ENCODE measurements around the gene METRN. TPM values are rescaled to one million over a fixed set of nuclear protein-coding genes. Genes with fewer than 3 reads are reported as not detected.

The METRN gene
- polyA plus RNA-seq, 1 of the 3 experiments (the other 2 are of a cell fraction) = 59.7 TPM

- H3F3A ChIP-seq (replicated peaks; ENCODE audit: insufficient read depth) = peaks cover 4% of the 10 kb centered on the region
- WGBS (ENCODE audit: low lambda C conversion rate) = 91% methylated on average over 11 of the region's 13 CpGs
- DNase-seq = no peak
- TF ChIP-seq PBX3 (IDR thresholded peaks at IDR 0.05) (no peak), GATA2 (CRISPR knock-in tag; IDR thresholded peaks at IDR 0.05) (no peak), MEF2A (IDR thresholded peaks at IDR 0.05; ENCODE audit: borderline replicate concordance, low read depth) (no peak), MXI1 (IDR thresholded peaks at IDR 0.05; ENCODE audit: low read depth, low read length) (no peak), NFIC (IDR thresholded peaks at IDR 0.05; ENCODE audit: borderline replicate concordance) (no peak), EP300 (IDR thresholded peaks at IDR 0.05; ENCODE audit: borderline replicate concordance in 1 of 2, low read depth in 1 of 2, low read length in 1 of 2) (no peak), JUND (IDR thresholded peaks at IDR 0.05) (no peak), NRF1 (IDR thresholded peaks at IDR 0.05; ENCODE audit: low read depth, low read length) (no peak), ELF1 (IDR thresholded peaks at IDR 0.05) (no peak), USF2 (IDR thresholded peaks at IDR 0.05; ENCODE audit: borderline replicate concordance, low read depth, low read length) (no peak), GABPA (IDR thresholded peaks at IDR 0.05; ENCODE audit: low read depth) (no peak), USF1 (IDR thresholded peaks at IDR 0.05; ENCODE audit: borderline replicate concordance, low read depth) (no peak)
- H3K9ac ChIP-seq = no peak overlapping the region
- H3K27ac ChIP-seq (ENCODE audit: low read depth in 2 of 2, low read length in 1 of 2) = no peak overlapping the region
- no peaks in the 10 kb centered on the region for H3K79me2 ChIP-seq (ENCODE audit: insufficient read depth)
- POLR2A ChIA-PET = interaction anchor here (1.2 kb wide), 1 partner anchor 13 kb away, joined by 4 read pairs; the partner anchor contains the start of gene ANTKMT
- CTCF ChIA-PET = interaction anchor here (0.6 to 20.3 kb wide), 5 partner anchors 8 to 63 kb away, joined by 3 to 358 read pairs (median 4); partner anchors contain the start of genes ANTKMT, CIAO3, FBXL16 and METRN
- H3K9me2 ChIP-seq = no peaks in the 10 kb centered on the region
- peaks cover 0 to 9% of the 10 kb centered on the region in 2 experiments; a peak in 1 of 4 replicates for H3K4me1 ChIP-seq (ENCODE audit: control insufficient read depth in 1 of 2, insufficient read depth in 2 of 2, low read depth in 1 of 2, low read length in 1 of 2)
- no peak overlapping the region for H3K4me3 ChIP-seq (ENCODE audit: low read depth in 2 of 2, low read length in 1 of 2)
- no peak overlapping the region for H2AFZ ChIP-seq (ENCODE audit: low read depth)
- no peaks in the 10 kb centered on the region for H3K27me3 ChIP-seq (ENCODE audit: insufficient read depth)
- peaks cover 0 to 39% of the 10 kb centered on the region in 2 experiments for H3K36me3 ChIP-seq (replicated peaks in 1 of 2; ENCODE audit: control insufficient read depth in 1 of 2, insufficient read depth in 2 of 2, low read length in 1 of 2)
- no peak overlapping the region for H3K4me2 ChIP-seq
- H4K20me1 ChIP-seq (ENCODE audit: insufficient read depth) = no peaks in the 10 kb centered on the region
- no peaks in the 10 kb centered on the region for H3K9me3 ChIP-seq
These were observed 18.0 kb downstream of the METRN start for GRCh38 chr16:732936-733335.

GRCh38 chr16:733382-734207 is 18.7 kb downstream of the METRN start:
- no peaks in the 10 kb centered on the region for H3K9me2 ChIP-seq
- peaks cover 4% of the 10 kb centered on the region for H3F3A ChIP-seq (replicated peaks; ENCODE audit: insufficient read depth)
- no peak overlapping the region for H2AFZ ChIP-seq (ENCODE audit: low read depth)
- peak; percentile 87 for DNase-seq
- no peak overlapping the region for H3K9ac ChIP-seq
- H3K4me2 ChIP-seq = no peak overlapping the region
- no peaks in the 10 kb centered on the region for H3K27me3 ChIP-seq (ENCODE audit: insufficient read depth)
- POLR2A ChIA-PET = interaction anchor here (1.2 kb wide), 1 partner anchor 14 kb away, joined by 4 read pairs; the partner anchor contains the start of gene ANTKMT
- H3K9me3 ChIP-seq = no peaks in the 10 kb centered on the region
- no peaks in the 10 kb centered on the region for H4K20me1 ChIP-seq (ENCODE audit: insufficient read depth)
- H3K27ac ChIP-seq (ENCODE audit: low read depth in 2 of 2, low read length in 1 of 2) = no peak overlapping the region
- no peak overlapping the region; a peak in 1 of 4 replicates for H3K4me3 ChIP-seq (ENCODE audit: low read depth in 2 of 2, low read length in 1 of 2)
- no peaks in the 10 kb centered on the region for H3K79me2 ChIP-seq (ENCODE audit: insufficient read depth)
- peaks cover 0 to 7% of the 10 kb centered on the region in 2 experiments; a peak in 1 of 4 replicates for H3K4me1 ChIP-seq (ENCODE audit: control insufficient read depth in 1 of 2, insufficient read depth in 2 of 2, low read depth in 1 of 2, low read length in 1 of 2)
- WGBS (ENCODE audit: low lambda C conversion rate) = 85% methylated on average over 13 of the region's 34 CpGs
- peaks cover 0 to 40% of the 10 kb centered on the region in 2 experiments for H3K36me3 ChIP-seq (replicated peaks in 1 of 2; ENCODE audit: control insufficient read depth in 1 of 2, insufficient read depth in 2 of 2, low read length in 1 of 2)
- CTCF ChIA-PET = interaction anchor here (0.6 to 20.3 kb wide), 5 partner anchors 7 to 62 kb away, joined by 3 to 358 read pairs (median 4); partner anchors contain the start of genes ANTKMT, CIAO3, FBXL16 and METRN
- TF ChIP-seq CHD2 (IDR thresholded peaks at IDR 0.05; ENCODE audit: low read length, partially characterized antibody) = no peak
- no peak for TF ChIP-seq GATA2 (CRISPR knock-in tag; IDR thresholded peaks at IDR 0.05)
- TF ChIP-seq POLR2AphosphoS5 (IDR thresholded peaks at IDR 0.05; ENCODE audit: low read depth, low read length) = no peak
- TF ChIP-seq TAF1 (IDR thresholded peaks at IDR 0.05; ENCODE audit: borderline replicate concordance, low read depth, low read length) = no peak
- no peak for TF ChIP-seq SIN3A (IDR thresholded peaks at IDR 0.05; ENCODE audit: borderline replicate concordance, low read depth, low read length)
- no peak for TF ChIP-seq REST (IDR thresholded peaks at IDR 0.05; ENCODE audit: low read depth, low read length)
- peak; percentile 60 for TF ChIP-seq CTCF (IDR thresholded peaks at IDR 0.05)
- TF ChIP-seq GABPA (IDR thresholded peaks at IDR 0.05; ENCODE audit: low read depth) = no peak
